ENCODE measurements around the gene RBP5. TPM values are rescaled to one million over a fixed set of nuclear protein-coding genes. Genes with fewer than 3 reads are reported as not detected.

Gene RBP5
- total RNA-seq, 4 donors from 2014 or later = 0.53 to 1.3 TPM; not detected in 2

GRCh38 chr12:7137908-7138307 lies 9.2 kb upstream of the RBP5 start:
- Histone ChIP-seq H3K4me1 (no peaks in the 10 kb centered on the region), H3K4me3 (no peak overlapping the region), H3K36me3 (peaks cover 10 to 80% (median 12%) of the 10 kb centered on the region in 3 donors), H3K9me3 (no peaks in the 10 kb centered on the region), H3K27me3 (no peaks in the 10 kb centered on the region), H3K27ac (no peak overlapping the region)
- intact Hi-C loops (cut with DNase I) = no loop called here
- 62 to 87% methylated on average over 3 to 4 of the region's 4 CpGs for WGBS, 2 donors
- no peak for DNase-seq
- TF ChIP-seq, protein P1, sequence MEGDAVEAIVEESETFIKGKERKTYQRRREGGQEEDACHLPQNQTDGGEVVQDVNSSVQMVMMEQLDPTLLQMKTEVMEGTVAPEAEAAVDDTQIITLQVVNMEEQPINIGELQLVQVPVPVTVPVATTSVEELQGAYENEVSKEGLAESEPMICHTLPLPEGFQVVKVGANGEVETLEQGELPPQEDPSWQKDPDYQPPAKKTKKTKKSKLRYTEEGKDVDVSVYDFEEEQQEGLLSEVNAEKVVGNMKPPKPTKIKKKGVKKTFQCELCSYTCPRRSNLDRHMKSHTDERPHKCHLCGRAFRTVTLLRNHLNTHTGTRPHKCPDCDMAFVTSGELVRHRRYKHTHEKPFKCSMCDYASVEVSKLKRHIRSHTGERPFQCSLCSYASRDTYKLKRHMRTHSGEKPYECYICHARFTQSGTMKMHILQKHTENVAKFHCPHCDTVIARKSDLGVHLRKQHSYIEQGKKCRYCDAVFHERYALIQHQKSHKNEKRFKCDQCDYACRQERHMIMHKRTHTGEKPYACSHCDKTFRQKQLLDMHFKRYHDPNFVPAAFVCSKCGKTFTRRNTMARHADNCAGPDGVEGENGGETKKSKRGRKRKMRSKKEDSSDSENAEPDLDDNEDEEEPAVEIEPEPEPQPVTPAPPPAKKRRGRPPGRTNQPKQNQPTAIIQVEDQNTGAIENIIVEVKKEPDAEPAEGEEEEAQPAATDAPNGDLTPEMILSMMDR (IDR thresholded peaks at IDR 0.05) = no peak
- TF ChIP-seq POLR2A (IDR thresholded peaks at IDR 0.05) = no peak

DNA sequence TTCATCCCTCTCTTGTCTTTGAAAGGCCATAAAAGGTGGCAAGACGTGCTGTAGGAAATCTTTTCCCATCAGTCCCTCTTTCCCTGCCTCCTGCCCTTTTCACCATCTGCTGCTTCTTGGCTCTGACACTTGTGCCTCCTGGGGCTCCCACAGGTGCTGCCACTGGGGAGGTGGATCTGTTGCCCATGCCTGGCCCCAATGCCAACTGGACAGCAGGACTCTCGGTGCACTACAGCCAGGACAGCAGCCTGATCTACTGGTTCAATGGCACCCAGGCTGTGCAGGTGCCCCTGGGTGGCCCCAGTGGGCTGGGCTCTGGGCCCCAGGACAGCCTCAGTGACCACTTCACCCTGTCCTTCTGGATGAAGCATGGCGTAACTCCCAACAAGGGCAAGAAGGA lies 8.0 kb upstream of the RBP5 start:
- DNase-seq = no peak
- Histone ChIP-seq H3K4me1 (peaks cover 0 to under 1% (median 0%) of the 10 kb centered on the region in 3 donors), H3K27me3 (no peaks in the 10 kb centered on the region), H3K9me3 (no peaks in the 10 kb centered on the region), H3K27ac (no peak overlapping the region), H3K36me3 (peaks cover 10 to 78% (median 12%) of the 10 kb centered on the region in 3 donors), H3K4me3 (no peak overlapping the region)
- WGBS, 2 donors = 78 to 84% methylated on average over 1 to 2 of the region's 3 CpGs
- TF ChIP-seq, protein P1 (IDR thresholded peaks at IDR 0.05) = no peak
- no peak for TF ChIP-seq POLR2A (IDR thresholded peaks at IDR 0.05)
- intact Hi-C loops (cut with DNase I) = no loop called here

DNA sequence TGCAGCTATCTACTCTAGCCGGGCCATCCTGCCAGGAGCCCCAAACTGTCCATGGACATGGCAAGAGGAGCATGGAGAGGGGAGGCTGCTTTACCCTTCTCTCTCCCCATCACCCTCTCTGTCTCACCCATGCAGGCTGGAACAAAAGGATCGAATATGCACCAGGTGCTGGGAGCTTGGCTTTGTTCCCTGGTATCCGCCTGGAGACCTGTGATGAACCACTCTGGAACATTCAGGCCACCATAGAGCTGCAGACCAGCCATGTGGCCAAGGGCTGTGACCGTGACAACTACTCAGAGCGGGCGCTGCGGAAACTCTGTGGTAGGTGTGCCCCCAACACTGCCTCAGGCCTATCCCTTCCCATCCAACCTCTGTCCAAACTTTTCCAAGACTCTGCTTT lies 7.4 kb upstream of the RBP5 start:
- H3K4me1 ChIP-seq = peaks cover 0 to 7% (median 3%) of the 10 kb centered on the region in 3 donors
- H3K9me3 ChIP-seq = no peaks in the 10 kb centered on the region
- WGBS, 2 donors = 91 to 100% methylated on average over 4 to 5 of the region's 7 CpGs
- no peak overlapping the region for H3K4me3 ChIP-seq
- no peak for DNase-seq
- TF ChIP-seq, protein P1 (IDR thresholded peaks at IDR 0.05) = no peak
- TF ChIP-seq POLR2A (IDR thresholded peaks at IDR 0.05) = no peak
- no peaks in the 10 kb centered on the region for H3K27me3 ChIP-seq
- H3K27ac ChIP-seq = no peak overlapping the region
- H3K36me3 ChIP-seq = peaks cover 10 to 72% (median 12%) of the 10 kb centered on the region in 3 donors
- intact Hi-C loops (cut with DNase I) = no loop called here

DNA sequence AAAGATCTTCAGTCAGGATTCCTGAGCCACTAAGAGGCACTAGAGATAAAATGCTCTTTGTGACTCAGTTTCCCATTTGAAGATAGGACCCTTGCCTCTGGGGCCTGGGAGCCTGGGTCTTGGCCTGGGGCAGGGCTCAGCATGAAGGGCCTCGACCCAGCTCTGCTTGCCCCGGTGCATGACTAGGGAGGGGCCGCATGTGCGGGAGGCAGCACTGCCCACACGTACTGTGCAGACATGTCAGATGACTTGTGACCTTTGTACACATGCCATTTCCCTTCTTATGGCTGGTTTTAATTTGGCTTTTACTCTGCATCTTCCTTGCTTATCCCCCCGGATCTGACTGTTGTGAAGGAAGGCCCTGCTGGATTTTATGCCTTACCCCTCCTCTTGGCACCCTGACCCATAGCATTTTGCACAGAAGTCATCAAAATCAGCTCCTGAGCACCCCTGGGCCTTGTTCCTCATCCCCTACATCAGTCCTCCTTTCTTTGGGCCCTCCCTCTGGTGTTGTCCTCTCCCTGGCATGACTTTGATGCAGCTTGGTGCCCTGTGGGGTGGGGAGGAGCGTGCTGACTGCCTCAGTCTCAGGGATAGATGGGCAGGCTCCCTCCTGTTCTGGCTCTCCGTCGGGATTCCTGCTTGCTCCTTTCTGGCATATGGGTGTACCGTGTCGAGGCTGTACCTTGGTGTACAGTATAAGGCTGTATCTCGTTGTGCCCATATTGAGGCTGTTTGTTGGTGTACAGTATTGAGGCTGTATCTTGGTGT lies 5.9 kb upstream of the RBP5 start:
- intact Hi-C loops (cut with DNase I) = no loop called here
- Histone ChIP-seq H3K4me3 (no peak overlapping the region), H3K4me1 (peaks cover 5 to 22% (median 12%) of the 10 kb centered on the region in 3 donors), H3K9me3 (no peaks in the 10 kb centered on the region), H3K27me3 (peaks cover 0 to 12% (median 0%) of the 10 kb centered on the region in 4 donors), H3K27ac (no peak overlapping the region), H3K36me3 (peaks cover 10 to 59% (median 12%) of the 10 kb centered on the region in 3 donors)
- 83 to 85% methylated on average over 10 to 11 of the region's 12 CpGs for WGBS, 2 donors
- no peak for DNase-seq
- TF ChIP-seq POLR2A (IDR thresholded peaks at IDR 0.05) = no peak
- TF ChIP-seq, protein P1 (IDR thresholded peaks at IDR 0.05) = no peak

- no peak for TF ChIP-seq POLR2A (IDR thresholded peaks at IDR 0.05)
- TF ChIP-seq, protein P1 (IDR thresholded peaks at IDR 0.05) = no peak
- DNase-seq = no peak
- Histone ChIP-seq H3K4me3 (peak overlapping the region in 3 of 4 donors; percentile 63 to 80 (median 68)), H3K9me3 (no peaks in the 10 kb centered on the region), H3K4me1 (peaks cover 9 to 40% (median 24%) of the 10 kb centered on the region in 3 donors), H3K36me3 (peaks cover 1 to 29% (median 4%) of the 10 kb centered on the region in 3 donors), H3K27ac (peak overlapping the region in 3 of 4 donors; percentile 84 to 90 (median 86)), H3K27me3 (peaks cover 0 to 12% (median 0%) of the 10 kb centered on the region in 4 donors)
- 42 to 48% methylated on average over 7 of the region's 7 CpGs for WGBS, 2 donors
- intact Hi-C loops (cut with DNase I) = no loop called here
Observed at GRCh38 chr12:7131502-7131866, 2.8 kb upstream of the RBP5 start.
